Osteocyte (in vitro differentiated cells): ENCODE measurements around the gene CDH23. TPM values are rescaled to one million over a fixed set of nuclear protein-coding genes. Genes with fewer than 3 reads are reported as not detected.

Source experiments
- DNase-seq: peaks from one replicate; pipeline ENCODE4 v3.0.0; 2021; ENCODE audit warnings: mixed read lengths; ENCODE audit not compliant: unreplicated experiment; ENCODE audit errors: extremely low spot score
- H3K27ac Mint-ChIP-seq: one replicate; pipeline ENCODE4 v1.8.0; 2021; ENCODE audit warnings: mild to moderate bottlenecking, mixed read lengths; ENCODE audit not compliant: unreplicated experiment
- H3K27me3 Mint-ChIP-seq: one replicate; pipeline ENCODE4 v1.8.0; 2021; ENCODE audit warnings: mixed read lengths; ENCODE audit not compliant: unreplicated experiment
- H3K36me3 Mint-ChIP-seq: one replicate; pipeline ENCODE4 v1.8.0; 2021; ENCODE audit warnings: mixed read lengths; ENCODE audit not compliant: unreplicated experiment
- H3K4me1 Mint-ChIP-seq: one replicate; pipeline ENCODE4 v1.8.0; 2021; ENCODE audit warnings: mixed read lengths; ENCODE audit not compliant: unreplicated experiment
- H3K4me3 Mint-ChIP-seq: one replicate; pipeline ENCODE4 v1.8.0; 2021; ENCODE audit warnings: mild to moderate bottlenecking, moderate library complexity, mixed read lengths; ENCODE audit not compliant: unreplicated experiment
- H3K9me3 Mint-ChIP-seq: one replicate; pipeline ENCODE4 v1.8.0; 2021; ENCODE audit warnings: mixed read lengths; ENCODE audit not compliant: unreplicated experiment
- total RNA-seq: library from RNA; stranded (reverse); gene quantifications from 2 replicates; pipeline ENCODE4 v1.2.1, GENCODE V29; 2021
- TF ChIP-seq, protein P1 (sequence below): fragments of 200-600 bp; sonication (generic); IDR thresholded peaks from 2 replicates; pipeline ENCODE4 v1.5.0; 2021; ENCODE audit warnings: antibody characterized with exemption, mild to moderate bottlenecking, moderate library complexity

Gene CDH23
- total RNA-seq, 1 donor from 2014 or later: not detected

DNA sequence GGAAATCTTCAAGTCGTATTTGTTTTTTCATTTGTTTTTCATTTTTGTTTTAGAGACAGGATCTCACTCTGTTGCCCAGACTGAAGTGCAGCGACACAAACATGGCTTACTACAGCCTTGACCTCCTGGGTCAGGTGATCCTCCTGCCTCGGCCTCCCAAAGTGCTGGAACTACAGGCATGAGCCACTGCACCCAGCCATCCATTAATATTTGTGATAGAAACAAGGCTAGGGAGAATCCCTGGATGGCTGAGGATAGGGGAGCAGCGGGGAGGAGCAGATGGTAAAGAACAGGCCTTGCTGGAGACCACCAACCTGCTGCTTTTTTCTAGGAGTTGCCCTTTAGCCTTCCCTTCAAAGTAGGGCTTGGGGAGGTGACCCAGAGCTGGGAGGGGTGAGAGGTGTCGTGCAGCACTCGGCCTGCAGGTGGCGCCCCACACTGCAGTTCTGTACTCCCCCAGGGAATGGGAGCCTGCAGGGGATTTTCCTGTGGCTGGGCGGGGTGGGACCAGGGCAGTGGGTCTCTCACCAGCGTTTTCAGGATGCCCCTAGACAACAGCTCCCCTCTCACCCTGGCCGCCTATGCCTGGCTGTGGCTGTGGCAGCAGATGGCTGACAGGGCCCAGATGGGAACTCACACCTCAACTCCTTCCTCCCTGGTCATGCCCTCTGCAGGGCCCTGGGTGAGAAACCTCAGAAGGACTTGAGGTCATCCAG is 12.6 kb upstream of the CDH23 start:
- Mint-ChIP-seq H3K36me3 (no peaks in the 10 kb centered on the region), H3K4me3 (no peak overlapping the region), H3K9me3 (no peaks in the 10 kb centered on the region), H3K27ac (no peak overlapping the region), H3K27me3 (peaks cover 56% of the 10 kb centered on the region), H3K4me1 (no peaks in the 10 kb centered on the region)
- DNase-seq: peak; percentile 89
- TF ChIP-seq, protein P1, sequence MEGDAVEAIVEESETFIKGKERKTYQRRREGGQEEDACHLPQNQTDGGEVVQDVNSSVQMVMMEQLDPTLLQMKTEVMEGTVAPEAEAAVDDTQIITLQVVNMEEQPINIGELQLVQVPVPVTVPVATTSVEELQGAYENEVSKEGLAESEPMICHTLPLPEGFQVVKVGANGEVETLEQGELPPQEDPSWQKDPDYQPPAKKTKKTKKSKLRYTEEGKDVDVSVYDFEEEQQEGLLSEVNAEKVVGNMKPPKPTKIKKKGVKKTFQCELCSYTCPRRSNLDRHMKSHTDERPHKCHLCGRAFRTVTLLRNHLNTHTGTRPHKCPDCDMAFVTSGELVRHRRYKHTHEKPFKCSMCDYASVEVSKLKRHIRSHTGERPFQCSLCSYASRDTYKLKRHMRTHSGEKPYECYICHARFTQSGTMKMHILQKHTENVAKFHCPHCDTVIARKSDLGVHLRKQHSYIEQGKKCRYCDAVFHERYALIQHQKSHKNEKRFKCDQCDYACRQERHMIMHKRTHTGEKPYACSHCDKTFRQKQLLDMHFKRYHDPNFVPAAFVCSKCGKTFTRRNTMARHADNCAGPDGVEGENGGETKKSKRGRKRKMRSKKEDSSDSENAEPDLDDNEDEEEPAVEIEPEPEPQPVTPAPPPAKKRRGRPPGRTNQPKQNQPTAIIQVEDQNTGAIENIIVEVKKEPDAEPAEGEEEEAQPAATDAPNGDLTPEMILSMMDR: peak; percentile 93

GRCh38 chr10:71388171-71388570 is 8.5 kb upstream of the CDH23 start:
- TF ChIP-seq, protein P1: no peak
- H3K4me1 Mint-ChIP-seq: no peaks in the 10 kb centered on the region
- H3K27ac Mint-ChIP-seq: no peak overlapping the region
- no peak overlapping the region for H3K4me3 Mint-ChIP-seq
- no peaks in the 10 kb centered on the region for H3K36me3 Mint-ChIP-seq
- no peaks in the 10 kb centered on the region for H3K9me3 Mint-ChIP-seq
- DNase-seq: no peak
- peaks cover 69% of the 10 kb centered on the region for H3K27me3 Mint-ChIP-seq

- H3K27ac Mint-ChIP-seq: no peak overlapping the region
- H3K27me3 Mint-ChIP-seq: peaks cover 75% of the 10 kb centered on the region
- DNase-seq: no peak
Observed at GRCh38 chr10:71388583-71389310, 8.0 kb upstream of the CDH23 start.

GRCh38 chr10:71389768-71390460 is 6.8 kb upstream of the CDH23 start:
- TF ChIP-seq, protein P1: no peak
- DNase-seq: no peak
- Mint-ChIP-seq H3K4me1 (no peaks in the 10 kb centered on the region), H3K27me3 (peaks cover 83% of the 10 kb centered on the region), H3K4me3 (no peak overlapping the region), H3K9me3 (no peaks in the 10 kb centered on the region), H3K36me3 (no peaks in the 10 kb centered on the region), H3K27ac (no peak overlapping the region)

More at GRCh38 chr10:71388583-71389310, 8.0 kb upstream of the CDH23 start:
- no peaks in the 10 kb centered on the region for H3K9me3 Mint-ChIP-seq
- no peak overlapping the region for H3K4me3 Mint-ChIP-seq
- TF ChIP-seq, protein P1: no peak
- H3K36me3 Mint-ChIP-seq: no peaks in the 10 kb centered on the region
- no peaks in the 10 kb centered on the region for H3K4me1 Mint-ChIP-seq

GRCh38 chr10:71390461-71390835 is 6.3 kb upstream of the CDH23 start:
- no peaks in the 10 kb centered on the region for H3K4me1 Mint-ChIP-seq
- no peak overlapping the region for H3K27ac Mint-ChIP-seq
- TF ChIP-seq, protein P1: no peak

More at GRCh38 chr10:71390461-71390835, 6.3 kb upstream of the CDH23 start:
- DNase-seq: no peak
- H3K9me3 Mint-ChIP-seq: no peaks in the 10 kb centered on the region
- H3K36me3 Mint-ChIP-seq: no peaks in the 10 kb centered on the region
- no peak overlapping the region for H3K4me3 Mint-ChIP-seq
- peaks cover 84% of the 10 kb centered on the region for H3K27me3 Mint-ChIP-seq
